GM12874 (cell line): Measurements from ENCODE around the gene NR3C2.

Experiments
- CTCF ChIP-seq: IDR thresholded peaks from 2 replicates; pipeline ENCODE4 v1.5.1; 2011; ENCODE audit warnings: low read depth, mild to moderate bottlenecking, control low read depth, low read length, moderate library complexity; ENCODE audit not compliant: insufficient read depth

The NR3C2 gene

GRCh38 chr4:148443512-148444295 is 1.5 kb upstream of the NR3C2 start:
- no peak for TF ChIP-seq CTCF

DNA sequence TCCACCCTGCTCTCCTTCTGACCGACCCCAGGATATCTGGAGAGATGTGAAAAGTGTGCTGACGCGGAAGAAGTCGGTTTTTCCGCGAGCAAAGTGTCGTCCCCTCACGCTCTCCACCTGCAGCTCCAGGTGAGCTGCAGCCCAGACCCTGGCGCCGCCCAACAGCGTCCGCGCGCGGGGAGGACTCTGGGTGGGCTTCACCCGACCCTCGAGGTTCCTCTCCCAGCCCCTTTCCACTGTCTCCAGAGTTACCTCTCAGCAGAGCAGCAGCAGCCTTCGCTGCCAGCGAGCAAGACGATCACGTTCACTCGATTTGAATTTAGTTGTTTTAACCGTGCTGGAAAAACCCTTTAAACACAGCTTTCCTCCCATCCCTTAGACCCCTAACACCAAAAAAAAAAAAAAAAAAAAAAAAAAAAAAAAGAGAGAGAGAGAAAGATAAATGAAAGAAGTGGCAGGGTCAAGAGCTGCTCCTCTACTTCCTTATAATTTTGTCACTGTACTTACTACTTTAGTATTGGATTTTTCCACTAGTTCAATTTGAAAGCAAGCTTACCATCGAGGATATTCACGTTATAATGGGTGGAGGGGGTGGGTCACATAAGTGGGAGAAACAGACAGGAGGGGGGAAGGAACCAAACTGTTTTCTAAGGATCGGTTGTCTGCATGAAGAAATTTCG is 758 bp upstream of the NR3C2 start:
- no peak for TF ChIP-seq CTCF

DNA sequence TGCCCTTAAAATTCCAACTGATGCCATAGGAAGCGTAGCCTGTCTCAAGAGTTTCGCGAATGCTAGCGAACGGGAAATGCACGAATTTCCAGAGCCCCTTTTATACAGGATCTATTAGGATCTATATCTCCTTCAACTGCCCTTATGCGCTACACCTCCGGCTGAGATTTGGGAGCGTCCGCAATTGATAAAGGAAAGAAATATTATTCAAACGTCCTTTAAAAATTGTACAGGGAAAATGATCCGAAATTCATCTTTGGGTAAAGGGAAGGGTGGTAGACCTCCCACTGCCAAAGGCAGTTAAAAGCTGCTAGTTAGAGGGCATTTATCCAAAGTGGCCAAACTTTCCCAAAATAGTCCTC is 609 bp downstream of the NR3C2 start:
- no peak for TF ChIP-seq CTCF

GRCh38 chr4:148438047-148438446 is 4.2 kb downstream of the NR3C2 start:
- TF ChIP-seq CTCF: no peak

DNA sequence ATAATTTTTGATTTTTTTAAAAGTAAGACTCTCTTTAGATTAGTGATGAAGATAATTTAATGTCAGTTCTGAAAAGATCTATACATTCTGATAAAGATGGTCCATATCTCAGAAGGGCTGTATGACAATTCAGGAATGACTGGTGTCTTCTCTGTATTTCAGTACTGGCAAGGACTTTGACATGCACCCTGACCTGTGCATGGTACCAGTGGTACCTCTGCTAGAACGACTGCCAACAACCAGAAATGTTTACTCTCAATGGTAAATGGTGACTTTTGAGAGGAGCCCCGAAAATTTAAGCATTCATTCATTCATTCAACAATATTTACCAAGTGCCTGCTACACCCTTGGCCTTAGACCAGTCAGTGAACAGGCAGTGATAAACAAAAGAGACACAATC is 4.8 kb downstream of the NR3C2 start:
- no peak for TF ChIP-seq CTCF

DNA sequence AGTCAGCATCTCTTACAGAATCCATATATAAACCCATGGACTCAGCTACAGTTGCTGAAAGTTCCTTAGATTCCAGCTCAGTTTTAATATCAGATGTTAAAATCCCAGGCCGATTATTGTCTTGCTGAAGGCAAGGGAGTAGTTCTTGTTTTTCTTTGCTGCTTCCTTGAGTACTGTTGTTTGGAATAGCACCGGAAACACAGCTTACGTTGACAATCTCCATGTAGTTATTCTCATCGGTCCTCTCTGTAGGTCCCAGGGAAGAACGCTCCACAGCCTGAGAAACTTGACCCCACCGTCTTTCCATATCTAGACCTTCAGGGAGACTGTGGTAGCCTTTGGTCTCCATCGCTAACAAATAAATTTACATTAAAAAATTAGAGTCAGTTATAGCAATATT is 5.7 kb downstream of the NR3C2 start:
- no peak for TF ChIP-seq CTCF

DNA sequence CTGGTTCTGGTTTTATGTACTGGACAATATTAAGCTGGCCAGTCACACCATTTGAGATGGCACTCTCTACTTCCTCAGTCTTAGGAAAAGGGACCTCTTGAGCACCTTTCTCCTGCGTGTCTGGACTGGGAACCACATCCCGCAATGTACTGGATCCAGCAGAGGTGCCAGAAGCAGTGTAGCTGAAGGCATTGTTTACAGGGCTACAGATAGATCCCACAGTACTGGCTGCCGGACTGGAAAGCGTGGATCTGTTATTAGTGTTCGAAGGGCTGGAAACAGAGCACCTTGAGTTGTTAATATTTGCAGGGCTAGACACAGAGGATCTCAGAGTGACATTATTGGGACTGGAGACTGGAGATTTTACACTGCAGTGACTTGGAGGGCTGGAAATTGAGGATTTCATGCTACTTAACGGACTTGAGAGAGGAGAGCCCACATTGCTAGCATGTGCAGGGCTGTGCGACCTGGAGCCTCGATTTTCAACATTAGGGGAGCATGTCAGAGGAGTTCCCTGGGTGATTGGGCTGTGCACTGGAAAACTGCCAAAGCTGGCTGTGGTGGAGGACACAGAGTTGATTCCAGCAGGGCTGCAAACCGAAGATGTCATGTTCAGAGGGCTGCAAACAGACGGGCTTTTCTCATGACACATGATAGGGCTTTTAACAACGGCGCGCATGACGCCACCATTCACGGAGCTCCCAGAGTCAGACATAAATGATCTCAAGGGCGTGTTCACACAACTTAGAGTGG is 6.4 kb downstream of the NR3C2 start:
- TF ChIP-seq CTCF: no peak
